Smooth muscle cell (in vitro differentiated cells): ENCODE measurements around the gene STIL. TPM values are rescaled to one million over a fixed set of nuclear protein-coding genes. Genes with fewer than 3 reads are reported as not detected.

Experiments
- DNase-seq: peaks from one replicate; lab custom pipeline; 2025; ENCODE audit not compliant: unreplicated experiment; lab: John Stamatoyannopoulos, UW
- H2AFZ ChIP-seq: fragments of 200-600 bp; sonication (generic); 2 replicates; pipeline ENCODE4 v1.6.0; 2016; ENCODE audit warnings: antibody characterized with exemption, low read depth, mild to moderate bottlenecking
- H3F3A ChIP-seq: fragments of 200-600 bp; sonication (generic); 2 replicates; pipeline ENCODE4 v1.6.0; 2017; ENCODE audit warnings: antibody characterized with exemption, low read depth
- H3K27ac ChIP-seq: fragments of 200-600 bp; sonication (generic); 2 replicates; pipeline ENCODE4 v1.5.1; 2016; ENCODE audit warnings: low read depth, mild to moderate bottlenecking
- H3K27me3 ChIP-seq: fragments of 200-600 bp; sonication (generic); 2 replicates; pipeline ENCODE4 v1.6.1; 2016; ENCODE audit warnings: low read depth, mild to moderate bottlenecking
- H3K36me3 ChIP-seq: fragments of 200-600 bp; sonication (generic); 2 replicates; pipeline ENCODE4 v1.5.1; 2016; ENCODE audit warnings: low read depth
- H3K4me1 ChIP-seq: fragments of 200-600 bp; sonication (generic); 2 replicates; pipeline ENCODE4 v1.5.1; 2016; ENCODE audit warnings: low read depth
- H3K4me2 ChIP-seq: fragments of 200-600 bp; sonication (generic); 2 replicates; pipeline ENCODE4 v1.6.0; 2016; ENCODE audit warnings: mild to moderate bottlenecking
- H3K4me3 ChIP-seq: fragments of 200-600 bp; sonication (generic); 2 replicates; pipeline ENCODE4 v1.5.1; 2016; ENCODE audit warnings: mild to moderate bottlenecking
- H3K79me2 ChIP-seq: fragments of 200-600 bp; sonication (generic); 2 replicates; pipeline ENCODE4 v1.6.0; 2016; ENCODE audit warnings: low read depth, mild to moderate bottlenecking
- H3K9ac ChIP-seq: fragments of 200-600 bp; sonication (generic); 2 replicates; pipeline ENCODE4 v1.6.0; 2016; ENCODE audit warnings: low read depth
- H3K9me3 ChIP-seq: fragments of 200-600 bp; sonication (generic); replicated peaks from 2 replicates; pipeline ENCODE4 v1.5.1; 2016; ENCODE audit warnings: low read depth
- H4K20me1 ChIP-seq: fragments of 200-600 bp; sonication (generic); 2 replicates; pipeline ENCODE4 v1.6.0; 2016; ENCODE audit warnings: low read depth
- WGBS: methylation state at CpG from one replicate; pipeline ENCODE4 v1.1.7; 2016; ENCODE audit warnings: low lambda C conversion rate; 5-methylcytosine and 5-hydroxymethylcytosine counted together
- polyA plus RNA-seq: library from polyadenylated mRNA; unstranded; fragments of >200 nt; fragmentation: Nextera tagmentation; extraction: Ambion mirVana; gene quantifications from 2 replicates; pipeline ENCODE4 v1.2.1, GENCODE V29; 2016
- total RNA-seq: library from RNA; depleted of rRNA; stranded (reverse); fragments of >200 nt; gene quantifications from 2 replicates; pipeline ENCODE4 v1.2.3, GENCODE V29; 2014
- TF ChIP-seq, protein P1 (sequence below): fragments of 200-600 bp; sonication (generic); IDR thresholded peaks from 2 replicates; pipeline ENCODE4 v1.5.1; 2017; ENCODE audit warnings: borderline replicate concordance, mild to moderate bottlenecking, antibody characterized with exemption; ENCODE audit not compliant: insufficient read depth, poor library complexity, severe bottlenecking

The STIL gene
- total and polyA plus RNA-seq, 2 experiments from 2014 or later, result 4.6 to 6.1 TPM

DNA sequence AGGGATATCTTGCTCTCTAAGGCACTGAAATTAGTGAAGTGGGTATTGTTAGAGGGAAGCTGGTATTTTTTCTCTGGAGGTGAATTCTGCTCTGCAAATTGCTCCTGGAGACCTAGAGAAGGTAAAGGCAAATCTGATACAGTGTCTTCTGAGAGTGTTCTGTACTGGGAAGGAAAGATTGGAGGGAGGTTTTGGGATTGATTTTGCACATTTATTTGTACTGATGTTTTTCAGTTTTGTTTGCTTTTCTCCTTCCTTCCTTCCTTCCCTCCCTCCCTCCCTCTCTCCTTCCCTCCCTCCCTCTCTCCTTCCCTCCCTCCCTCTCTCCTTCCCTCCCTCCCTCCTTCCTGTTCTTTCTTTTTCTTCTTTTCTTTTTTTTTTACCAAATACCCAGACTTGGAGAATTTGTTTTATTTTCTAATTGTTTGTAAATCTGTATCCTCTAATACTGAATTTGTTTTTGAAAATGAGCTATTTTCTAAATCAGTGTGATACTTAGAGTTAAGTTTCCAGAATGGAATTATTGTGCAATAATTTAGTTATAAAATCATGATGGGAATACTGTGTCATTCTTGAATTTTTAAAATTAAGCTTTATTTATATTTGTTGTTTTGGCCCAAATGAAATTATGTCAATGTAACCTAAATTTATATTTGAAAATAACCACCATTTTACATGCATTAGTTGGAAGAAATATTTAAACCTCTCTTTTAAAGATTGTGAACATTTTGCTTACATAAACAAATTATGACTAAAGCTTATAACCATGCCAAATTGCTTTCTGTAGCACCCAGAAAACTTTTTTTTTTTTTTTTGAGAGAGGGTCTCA is 24.5 kb upstream of the STIL start:
- H2AFZ ChIP-seq, result no peak overlapping the region
- H3F3A ChIP-seq, result peaks cover 3% of the 10 kb centered on the region
- no peak overlapping the region for H3K4me2 ChIP-seq
- TF ChIP-seq, protein P1, sequence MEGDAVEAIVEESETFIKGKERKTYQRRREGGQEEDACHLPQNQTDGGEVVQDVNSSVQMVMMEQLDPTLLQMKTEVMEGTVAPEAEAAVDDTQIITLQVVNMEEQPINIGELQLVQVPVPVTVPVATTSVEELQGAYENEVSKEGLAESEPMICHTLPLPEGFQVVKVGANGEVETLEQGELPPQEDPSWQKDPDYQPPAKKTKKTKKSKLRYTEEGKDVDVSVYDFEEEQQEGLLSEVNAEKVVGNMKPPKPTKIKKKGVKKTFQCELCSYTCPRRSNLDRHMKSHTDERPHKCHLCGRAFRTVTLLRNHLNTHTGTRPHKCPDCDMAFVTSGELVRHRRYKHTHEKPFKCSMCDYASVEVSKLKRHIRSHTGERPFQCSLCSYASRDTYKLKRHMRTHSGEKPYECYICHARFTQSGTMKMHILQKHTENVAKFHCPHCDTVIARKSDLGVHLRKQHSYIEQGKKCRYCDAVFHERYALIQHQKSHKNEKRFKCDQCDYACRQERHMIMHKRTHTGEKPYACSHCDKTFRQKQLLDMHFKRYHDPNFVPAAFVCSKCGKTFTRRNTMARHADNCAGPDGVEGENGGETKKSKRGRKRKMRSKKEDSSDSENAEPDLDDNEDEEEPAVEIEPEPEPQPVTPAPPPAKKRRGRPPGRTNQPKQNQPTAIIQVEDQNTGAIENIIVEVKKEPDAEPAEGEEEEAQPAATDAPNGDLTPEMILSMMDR, result no peak
- no peaks in the 10 kb centered on the region for H3K27me3 ChIP-seq
- H3K9me3 ChIP-seq, result no peaks in the 10 kb centered on the region
- H3K9ac ChIP-seq, result no peak overlapping the region
- no peaks in the 10 kb centered on the region for H3K36me3 ChIP-seq
- H3K4me3 ChIP-seq, result no peak overlapping the region
- DNase-seq, result no peak
- H3K4me1 ChIP-seq, result peaks cover 7% of the 10 kb centered on the region
- peaks cover 79% of the 10 kb centered on the region for H3K79me2 ChIP-seq
- peaks cover 65% of the 10 kb centered on the region for H4K20me1 ChIP-seq
- no peak overlapping the region for H3K27ac ChIP-seq

DNA sequence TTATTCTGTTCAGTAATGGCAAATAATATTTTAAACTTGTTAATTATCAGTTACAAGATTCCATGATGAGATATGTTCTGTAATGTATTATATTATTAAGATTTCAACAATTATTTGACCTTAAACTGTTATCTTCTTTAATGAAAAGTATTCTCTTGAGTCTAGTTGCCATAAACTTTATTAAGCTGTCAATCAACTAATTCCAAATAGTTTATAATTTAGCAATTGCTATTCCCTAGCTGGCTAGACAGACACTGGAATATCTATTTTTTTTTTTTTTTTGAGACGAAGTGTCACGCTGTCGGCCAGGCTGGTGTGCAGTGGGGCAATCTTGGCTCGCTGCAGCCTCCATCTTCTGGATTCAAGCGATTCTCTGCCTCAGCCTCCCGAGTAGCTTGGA is 23.4 kb upstream of the STIL start:
- H2AFZ ChIP-seq, result no peak overlapping the region
- no peaks in the 10 kb centered on the region for H3K27me3 ChIP-seq
- 94% methylated on average over 6 of the region's 6 CpGs for WGBS
- TF ChIP-seq, protein P1, result no peak
- no peak overlapping the region for H3K27ac ChIP-seq
- H3K4me2 ChIP-seq, result no peak overlapping the region
- no peaks in the 10 kb centered on the region for H3K36me3 ChIP-seq
- peaks cover 72% of the 10 kb centered on the region for H3K79me2 ChIP-seq
- H3K4me3 ChIP-seq, result no peak overlapping the region
- H4K20me1 ChIP-seq, result peaks cover 63% of the 10 kb centered on the region
- no peak overlapping the region for H3K9ac ChIP-seq
- no peaks in the 10 kb centered on the region for H3K9me3 ChIP-seq
- no peak for DNase-seq
- peaks cover 6% of the 10 kb centered on the region for H3F3A ChIP-seq
- H3K4me1 ChIP-seq, result peaks cover 11% of the 10 kb centered on the region

DNA sequence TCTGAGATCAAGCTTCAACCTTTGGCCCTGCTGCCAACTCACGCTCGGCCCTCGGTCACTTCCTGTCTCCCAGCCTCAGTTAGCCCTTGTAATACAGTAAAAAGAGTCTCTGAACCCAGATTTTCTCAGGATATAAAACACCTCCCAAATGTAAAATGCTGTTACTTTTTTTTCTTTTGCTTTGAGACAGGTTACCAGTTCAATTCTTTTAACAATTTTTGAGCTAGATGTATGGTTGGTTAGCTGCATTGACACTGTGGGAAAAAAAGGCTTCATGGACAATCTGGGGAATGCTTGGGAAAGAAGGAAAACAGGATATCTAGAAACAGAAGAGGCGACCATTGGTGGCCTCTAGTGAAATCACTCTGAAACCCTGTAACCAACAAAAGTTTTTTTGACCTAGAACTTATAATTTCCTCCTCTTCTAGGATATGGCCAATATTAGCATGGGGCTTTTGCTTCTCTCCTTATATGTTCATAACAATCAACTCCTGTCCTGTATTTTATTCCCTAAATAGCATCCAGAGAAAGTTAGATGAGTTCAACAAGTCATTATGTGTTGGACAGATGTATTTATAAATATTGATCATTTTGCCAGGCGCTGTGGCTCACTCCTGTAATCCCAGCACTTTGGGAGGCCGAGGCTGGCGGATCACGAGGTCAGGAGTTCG is 21.0 kb upstream of the STIL start:
- Histone ChIP-seq H3K4me1 (peaks cover 11% of the 10 kb centered on the region), H3K9me3 (no peaks in the 10 kb centered on the region), H3K27ac (peak overlapping the region; percentile 91), H3K4me2 (peak overlapping the region; percentile 91), H3K9ac (peak overlapping the region; percentile 87), H4K20me1 (peaks cover 38% of the 10 kb centered on the region), H3K4me3 (peak overlapping the region; percentile 96), H3K36me3 (no peaks in the 10 kb centered on the region), H3F3A (peaks cover 6% of the 10 kb centered on the region), H3K27me3 (no peaks in the 10 kb centered on the region), H3K79me2 (peaks cover 49% of the 10 kb centered on the region), H2AFZ (peak overlapping the region; percentile 98)
- TF ChIP-seq, protein P1, result no peak
- no peak for DNase-seq
- 57% methylated on average over 9 of the region's 9 CpGs for whole genome bisulfite sequencing
